22Rv1 (cell line): ENCODE data around the gene PPP1CA.

Source experiments
- H3K27ac ChIP-seq: fragments of 450-650 bp; 2 replicates; pipeline ENCODE4 v1.5.1; 2017
- CTCF ChIP-seq: fragments of 450-650 bp; IDR thresholded peaks from 2 replicates; pipeline ENCODE4 v1.5.1; 2017; ENCODE audit warnings: mild to moderate bottlenecking
- ZFX ChIP-seq: fragments of 450-650 bp; IDR thresholded peaks from 2 replicates; pipeline ENCODE4 v1.6.1; 2017; ENCODE audit warnings: antibody characterized with exemption, borderline replicate concordance

The PPP1CA gene

GRCh38 chr11:67411785-67412152, 10.1 kb upstream of the PPP1CA start:
- TF ChIP-seq CTCF (no peak), ZFX (no peak)
- no peak overlapping the region for H3K27ac ChIP-seq

DNA sequence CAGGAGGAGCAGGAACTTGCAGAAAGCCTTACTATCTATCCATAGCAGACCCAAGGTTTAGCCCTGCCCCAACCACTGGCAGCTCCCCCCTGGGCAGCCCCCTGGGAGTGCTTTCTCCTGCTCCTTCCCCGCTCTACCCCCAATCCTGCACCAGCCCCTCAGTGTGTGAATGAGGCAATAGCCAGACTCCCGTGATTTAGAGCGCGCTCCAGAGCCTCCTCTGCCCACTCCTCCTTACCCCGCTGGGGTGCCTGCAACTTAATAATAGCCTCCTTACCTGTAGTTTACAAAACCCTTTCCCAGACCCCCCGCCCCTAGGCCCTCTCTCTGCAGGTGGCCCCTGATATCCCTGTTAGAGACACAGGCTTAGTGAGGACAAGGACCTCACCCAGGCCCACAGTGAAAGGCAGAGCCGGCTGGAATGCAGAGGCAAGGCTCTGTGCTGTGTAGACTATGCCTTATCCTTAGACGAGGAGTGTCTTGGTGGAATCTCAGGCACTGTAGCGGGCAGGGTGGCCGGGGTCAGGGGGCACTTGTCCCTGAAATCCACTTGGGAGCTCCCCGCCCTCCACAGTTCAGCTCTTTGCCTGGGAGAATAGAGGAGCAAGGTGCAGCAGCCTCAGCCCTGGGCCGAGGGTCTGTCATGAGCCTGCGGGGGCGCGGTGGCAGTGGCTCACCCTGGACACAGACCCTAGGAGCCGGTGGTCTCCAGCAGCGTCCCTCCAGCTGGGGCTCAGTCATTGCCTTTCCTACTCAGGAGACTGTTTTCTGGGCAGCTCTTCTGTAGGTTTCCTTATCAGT, 9.5 kb upstream of the PPP1CA start:
- H3K27ac ChIP-seq = no peak overlapping the region
- TF ChIP-seq ZFX (no peak), CTCF (no peak)

DNA sequence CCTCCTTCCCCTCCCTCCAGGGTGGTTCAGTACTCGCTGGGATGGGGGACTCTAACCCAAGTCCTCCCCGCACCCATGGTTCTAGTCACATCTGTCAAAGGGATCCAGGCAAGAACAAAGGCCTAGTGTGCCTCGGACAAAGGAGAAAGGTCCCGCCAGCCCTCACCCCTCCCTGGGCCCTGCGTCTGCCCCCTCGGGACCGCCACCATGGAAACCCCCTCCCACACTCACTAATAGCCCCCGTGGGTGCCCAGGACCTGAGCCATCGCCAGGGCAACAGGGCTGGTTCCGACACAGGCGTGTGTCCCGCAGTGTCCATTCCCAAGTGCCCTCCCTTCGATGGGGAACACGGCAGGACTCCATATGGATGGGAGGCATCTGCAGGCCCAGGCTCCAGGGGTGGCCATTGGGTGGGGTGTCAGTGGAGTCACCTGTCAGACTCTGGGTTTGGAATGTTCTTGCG, 8.7 kb upstream of the PPP1CA start:
- H3K27ac ChIP-seq = no peak overlapping the region
- TF ChIP-seq CTCF (no peak), ZFX (no peak)

DNA sequence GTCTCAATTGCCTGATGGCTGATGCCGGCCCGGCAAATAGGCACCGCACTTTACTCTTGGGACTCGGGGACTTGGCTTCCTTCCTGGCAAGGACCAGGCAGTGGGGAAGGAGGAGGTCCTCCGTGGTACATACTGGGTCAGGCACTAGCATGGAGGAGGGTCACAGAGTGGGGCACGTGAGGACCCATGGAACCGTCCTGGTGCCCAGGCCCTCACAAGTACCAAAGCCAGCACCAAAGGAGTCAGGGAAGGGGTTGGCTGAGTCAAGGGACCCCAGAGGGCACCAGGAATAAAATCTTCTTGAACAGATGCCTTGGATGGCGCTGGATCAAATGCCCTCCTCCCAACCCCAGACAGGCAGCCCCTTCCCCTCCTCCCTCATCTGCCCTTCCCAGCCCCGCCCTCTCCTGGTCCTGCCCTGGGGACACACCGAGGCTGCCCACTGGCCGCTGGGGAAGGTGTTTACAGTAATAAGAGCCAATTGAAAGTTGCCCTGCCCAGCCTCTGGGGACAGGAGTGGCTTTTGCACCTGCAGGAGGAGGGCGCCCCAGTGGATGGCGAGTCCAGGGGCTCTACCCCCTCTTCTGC, 8.2 kb upstream of the PPP1CA start:
- H3K27ac ChIP-seq = no peak overlapping the region
- TF ChIP-seq ZFX (no peak), CTCF (0 out of 2 replicates have a peak, but pooled peaks have one; percentile 16)

DNA sequence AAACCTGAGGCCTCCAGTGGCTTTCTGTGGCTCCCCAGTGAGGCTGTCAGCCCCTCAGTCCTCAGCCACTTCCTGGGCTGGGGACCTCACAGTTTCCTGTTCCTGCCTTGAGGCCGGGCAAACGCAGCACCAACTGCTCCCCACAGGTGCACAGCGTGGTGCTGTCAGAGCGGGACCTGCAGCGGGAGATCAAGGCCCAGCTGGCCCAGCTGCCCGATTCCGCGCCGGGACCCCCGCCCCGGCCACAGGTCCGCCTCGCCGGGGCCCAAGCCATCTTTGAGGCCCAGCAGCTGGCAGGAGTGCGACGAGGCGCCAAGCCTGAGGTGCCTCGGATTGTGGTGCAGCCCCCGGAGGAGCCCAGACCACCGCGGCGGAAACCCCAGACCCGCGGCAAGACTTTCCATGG, 7.6 kb upstream of the PPP1CA start:
- TF ChIP-seq ZFX = no peak
- no peak for TF ChIP-seq CTCF
- no peak overlapping the region for H3K27ac ChIP-seq

DNA sequence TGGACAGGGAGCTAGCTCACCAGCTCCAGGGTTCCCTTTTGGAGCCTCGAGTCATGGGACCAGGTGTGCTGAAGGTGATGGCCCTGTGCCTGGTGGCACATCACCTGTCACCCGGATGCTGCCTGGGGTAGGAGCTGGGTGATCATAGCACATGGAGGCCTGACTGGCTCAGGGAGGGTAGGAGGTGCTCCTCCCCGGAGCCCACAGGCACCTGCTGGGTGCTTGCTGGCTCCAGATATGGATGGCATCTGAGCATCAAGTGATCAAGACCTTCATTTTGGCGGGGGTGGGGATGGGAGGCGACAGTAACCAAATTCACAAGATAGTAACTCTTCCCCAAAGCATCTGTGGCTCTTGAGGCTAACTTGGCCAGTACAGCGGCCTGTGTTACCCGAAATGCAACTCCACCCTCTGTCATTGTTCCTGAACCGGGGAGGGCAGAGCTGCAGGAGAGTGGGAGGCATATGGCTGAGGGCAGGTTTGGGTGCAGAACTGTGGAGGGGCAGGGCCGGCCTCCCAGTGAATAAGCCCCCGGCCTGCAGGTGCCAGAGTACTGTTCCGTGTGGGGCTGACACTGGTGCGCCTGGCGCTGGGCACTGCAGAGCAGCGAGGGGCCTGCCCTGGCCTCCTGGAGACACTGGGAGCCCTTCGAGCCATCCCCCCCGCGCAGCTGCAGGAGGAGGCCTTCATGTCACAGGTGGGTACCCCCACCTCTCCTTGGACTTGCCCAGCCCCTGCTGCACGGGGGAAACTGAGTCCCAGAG, 7.0 kb upstream of the PPP1CA start:
- no peak overlapping the region for H3K27ac ChIP-seq
- TF ChIP-seq ZFX = no peak
- no peak for TF ChIP-seq CTCF
